ENCODE measurements around the gene HTR3A. TPM values are rescaled to one million over a fixed set of nuclear protein-coding genes. Genes with fewer than 3 reads are reported as not detected.

HTR3A gene
- total RNA-seq, 1 experiment from 2014 or later, result 0.21 TPM

GRCh38 chr11:114039551-114039950 lies 64.6 kb downstream of the HTR3A start:
- ChIA-PET POLR2A (interaction anchor here (0.6 kb wide), 1 partner anchor 59 kb away, joined by 7 read pairs; no protein-coding TSS in a partner anchor), CTCF (interaction anchor here (0.6 kb wide), 2 partner anchors 9 to 58 kb away, joined by 3 read pairs; no protein-coding TSS in a partner anchor)
- in situ Hi-C loops (cut with HindIII; ENCODE audit: low pct_unique_long_range_greater_than_20kb, low sequenced_read_pairs), result no loop called here
- intact Hi-C loops (cut with micrococcal nuclease; ENCODE audit: unreplicated experiment), result loop anchor here (5.0 kb wide), 1 partner anchor 143 kb away; no protein-coding TSS in a partner anchor
- Histone ChIP-seq H3K27ac (ENCODE audit: low read length) (no peak overlapping the region), H3K4me1 (ENCODE audit: control insufficient read depth, insufficient read depth, low read length) (peaks cover 16% of the 10 kb centered on the region), H3K9me3 (ENCODE audit: control insufficient read depth, insufficient read depth, low read depth, low read length) (no peaks in the 10 kb centered on the region), H3K27me3 (ENCODE audit: control insufficient read depth, insufficient read depth, low read length) (peaks cover 5% of the 10 kb centered on the region), H3K36me3 (ENCODE audit: control insufficient read depth, insufficient read depth, low read length) (no peaks in the 10 kb centered on the region), H3K4me3 (ENCODE audit: low read depth in 2 of 2, low read length in 2 of 2) (no peak overlapping the region)
- no peak for TF ChIP-seq TCF7L2 (IDR thresholded peaks at IDR 0.05; ENCODE audit: low read depth, low read length)
- no peak for TF ChIP-seq REST (IDR thresholded peaks at IDR 0.05; ENCODE audit: insufficient read depth in 1 of 2, low read depth in 2 of 2, low read length in 1 of 2)
- no peak for TF ChIP-seq CTCF (IDR thresholded peaks at IDR 0.05)
- no peak for TF ChIP-seq POLR2AphosphoS5 (IDR thresholded peaks at IDR 0.05; ENCODE audit: low read depth, low read length)
- TF ChIP-seq SIN3A (IDR thresholded peaks at IDR 0.05; ENCODE audit: borderline replicate concordance, insufficient read depth, low read depth, low read length), result no peak
- ATAC-seq, result no peak
- BruUV-seq (replicated peaks), result no TSS peak
- DNase-seq (ENCODE audit: low read depth, low spot score), result no peak

Other genes starting within 250 kb of the HTR3A start
- 31.5 TPM for gene ZW10, start 201.4 kb upstream of the HTR3A start, total RNA-seq (2021; ENCODE audit: unreplicated experiment)
- not detected for gene CLDN25, start 195.3 kb upstream of the HTR3A start, total RNA-seq (2021; ENCODE audit: unreplicated experiment)
- 52.3 TPM for gene USP28, start 99.5 kb upstream of the HTR3A start, total RNA-seq (2021; ENCODE audit: unreplicated experiment)
- not detected for gene HTR3B, start 70.3 kb upstream of the HTR3A start, total RNA-seq (2021; ENCODE audit: unreplicated experiment)
- 0.21 TPM for gene ZBTB16, start 84.6 kb downstream of the HTR3A start, total RNA-seq (2021; ENCODE audit: unreplicated experiment)

All from Panc1 (cell line).